GM18520 (cell line): ENCODE results near the gene TEX9.
A peak's percentile ranks its signal among the peaks of the same experiment; 100 is the strongest.

Experiments
- ATAC-seq: cut with Tn5 transposase; IDR thresholded peaks from one replicate; pipeline ENCODE4 v1.9.1; 2021; ENCODE audit not compliant: unreplicated experiment

The TEX9 gene

GRCh38 chr15:56440214-56440770, 75.1 kb downstream of the TEX9 start:
- ATAC-seq, result no peak

- ATAC-seq, result no peak
Observed at GRCh38 chr15:56442354-56442753, 77.1 kb downstream of the TEX9 start.

GRCh38 chr15:56445746-56446145, 80.5 kb downstream of the TEX9 start:
- no peak for ATAC-seq

- ATAC-seq, result no peak
Observed at GRCh38 chr15:56454836-56455235, 89.6 kb downstream of the TEX9 start.

GRCh38 chr15:56456229-56456628, 91.0 kb downstream of the TEX9 start:
- ATAC-seq, result no peak

GRCh38 chr15:56459096-56459495, 93.9 kb downstream of the TEX9 start:
- no peak for ATAC-seq

- ATAC-seq, result no peak
Observed at GRCh38 chr15:56460071-56460470, 94.8 kb downstream of the TEX9 start.

GRCh38 chr15:56460947-56461346, 95.7 kb downstream of the TEX9 start:
- ATAC-seq, result no peak

GRCh38 chr15:56464893-56465520, 99.8 kb downstream of the TEX9 start, which contains the start of gene MNS1:
MNS1 (minus strand) TSS chr15:56465137; CDS start chr15:56464972, 165 bp downstream.
- peak; percentile 98 for ATAC-seq

GRCh38 chr15:56467616-56468015, 102.4 kb downstream of the TEX9 start:
- ATAC-seq, result no peak

GRCh38 chr15:56468401-56468800, 103.2 kb downstream of the TEX9 start:
- peak; percentile 31 for ATAC-seq

- ATAC-seq, result no peak
Observed at GRCh38 chr15:56469483-56469882, 104.3 kb downstream of the TEX9 start.

GRCh38 chr15:56471440-56472069, 106.3 kb downstream of the TEX9 start:
- no peak for ATAC-seq

- no peak for ATAC-seq
Observed at GRCh38 chr15:56472278-56472677, 107.1 kb downstream of the TEX9 start.

GRCh38 chr15:56473017-56473416, 107.8 kb downstream of the TEX9 start:
- no peak for ATAC-seq

- no peak for ATAC-seq
Observed at GRCh38 chr15:56475351-56475750, 110.1 kb downstream of the TEX9 start.
